AG20443 (cell line): ENCODE results near the gene UPK3A.

Source experiments
- DNase-seq: peaks from one replicate; pipeline ENCODE4 v3.0.0; 2012; ENCODE audit warnings: low spot score, mixed read lengths

The UPK3A gene

DNA sequence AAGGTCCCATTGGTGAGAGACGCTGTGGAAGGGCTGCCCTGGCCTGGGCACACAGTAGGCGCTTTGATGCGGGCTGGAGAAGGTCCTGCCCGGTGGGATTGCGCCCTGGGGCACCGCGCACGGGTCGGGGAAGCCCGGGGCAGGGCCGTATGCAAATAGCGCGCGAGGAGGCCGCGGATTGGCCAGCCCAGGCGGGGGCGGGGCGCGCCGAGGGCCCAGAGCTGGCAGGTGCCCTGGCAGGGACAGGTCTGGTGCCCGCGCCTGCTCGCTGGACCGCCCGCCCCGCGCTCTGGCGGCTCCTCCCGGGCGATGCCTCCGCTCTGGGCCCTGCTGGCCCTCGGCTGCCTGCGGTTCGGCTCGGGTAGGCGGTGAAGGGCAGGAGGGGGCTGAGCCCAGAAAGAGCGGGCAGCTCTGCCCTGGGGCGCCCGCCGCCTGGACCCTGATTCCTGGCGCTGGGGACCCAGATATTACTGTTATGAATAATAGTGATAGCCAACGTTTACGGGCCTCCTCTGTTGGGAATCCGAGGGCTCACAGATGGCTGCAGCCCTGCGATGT lies at the start of gene UPK3A:
Gene UPK3A, plus strand, starts transcription at position 245 of the 558 bp plus-strand sequence. Its CDS starts 65 bp downstream, at position 310.
- peak; percentile 53 for DNase-seq

DNA sequence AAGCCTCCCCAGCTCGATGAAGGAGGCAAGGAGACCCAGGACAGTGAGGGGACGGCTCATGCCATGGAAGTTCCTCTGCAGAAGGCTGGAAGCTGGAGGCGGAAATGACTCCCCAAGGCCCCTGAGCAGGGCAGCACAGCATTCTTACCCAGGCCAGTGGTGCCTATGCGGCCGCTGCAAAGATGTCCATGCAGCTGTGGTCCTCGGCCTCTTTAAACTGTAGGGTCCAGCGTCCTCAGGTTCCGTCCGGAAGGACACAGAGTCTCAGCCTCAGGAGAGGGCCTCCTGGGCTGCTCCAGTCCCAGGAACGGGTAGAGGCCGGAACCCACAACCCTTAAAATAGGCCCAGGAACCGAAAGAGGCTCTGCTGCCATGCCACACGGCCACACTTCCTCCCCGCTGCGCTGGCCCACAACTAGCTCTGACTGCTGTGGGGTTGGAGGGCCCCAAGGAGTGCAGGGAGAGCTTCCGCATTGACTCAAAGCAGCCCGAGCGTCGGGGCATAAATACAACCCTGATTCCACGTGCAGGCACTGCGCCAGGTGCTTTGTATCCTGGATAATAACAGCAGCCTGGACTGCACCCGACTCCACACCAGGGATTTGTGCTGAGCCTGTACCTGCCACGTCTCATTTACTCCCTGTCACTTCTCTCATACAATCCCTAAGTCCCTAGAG lies 49.5 kb upstream of the UPK3A start:
- DNase-seq = no peak

GRCh38 chr22:45235851-45236342 lies 48.9 kb upstream of the UPK3A start:
- DNase-seq = no peak

DNA sequence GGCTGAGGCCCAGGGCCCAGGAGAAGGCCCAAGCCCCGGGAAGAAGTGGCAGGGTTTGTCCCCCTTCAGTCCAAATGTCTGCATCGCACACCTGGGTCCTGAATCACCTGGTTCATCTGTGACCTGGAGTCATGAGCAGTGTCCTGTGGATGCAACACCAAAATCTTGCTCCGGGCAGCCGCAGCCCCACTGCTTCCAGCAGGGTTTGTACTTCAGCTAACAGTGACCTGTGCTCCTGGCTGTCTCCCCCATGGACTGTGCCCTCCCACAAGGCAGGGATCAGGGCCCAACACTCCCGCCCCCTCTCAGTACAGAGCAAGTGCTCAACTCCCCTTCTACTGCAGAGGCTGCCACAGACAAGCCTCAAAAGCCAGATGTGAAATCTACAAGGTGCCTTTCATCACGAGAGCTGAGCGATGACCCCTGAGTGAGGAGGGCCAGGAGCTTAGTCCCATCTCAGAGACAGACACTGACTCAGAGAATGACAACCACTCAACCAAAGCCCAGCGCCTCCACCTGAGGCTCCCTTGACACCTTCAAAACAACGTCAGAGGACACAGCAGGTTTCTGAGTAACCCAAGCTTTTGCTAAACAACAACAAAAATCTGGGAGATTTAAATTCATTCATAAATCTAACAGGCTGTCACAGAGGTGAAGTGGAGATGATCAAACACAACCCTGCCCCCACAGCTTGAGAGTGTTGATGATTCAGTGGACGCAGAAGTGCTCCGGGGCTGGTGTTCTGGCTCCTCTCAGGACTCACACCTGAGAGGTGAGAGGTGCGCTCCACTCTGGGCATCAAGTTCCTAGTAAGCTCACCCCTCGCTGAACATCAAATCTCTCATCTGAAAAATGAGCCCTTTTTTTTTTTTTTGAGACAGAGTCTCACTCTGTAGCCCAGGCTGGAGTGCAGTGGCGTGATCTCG lies 47.4 kb upstream of the UPK3A start:
- DNase-seq = no peak

GRCh38 chr22:45238076-45238956 lies 46.4 kb upstream of the UPK3A start:
- DNase-seq = no peak

DNA sequence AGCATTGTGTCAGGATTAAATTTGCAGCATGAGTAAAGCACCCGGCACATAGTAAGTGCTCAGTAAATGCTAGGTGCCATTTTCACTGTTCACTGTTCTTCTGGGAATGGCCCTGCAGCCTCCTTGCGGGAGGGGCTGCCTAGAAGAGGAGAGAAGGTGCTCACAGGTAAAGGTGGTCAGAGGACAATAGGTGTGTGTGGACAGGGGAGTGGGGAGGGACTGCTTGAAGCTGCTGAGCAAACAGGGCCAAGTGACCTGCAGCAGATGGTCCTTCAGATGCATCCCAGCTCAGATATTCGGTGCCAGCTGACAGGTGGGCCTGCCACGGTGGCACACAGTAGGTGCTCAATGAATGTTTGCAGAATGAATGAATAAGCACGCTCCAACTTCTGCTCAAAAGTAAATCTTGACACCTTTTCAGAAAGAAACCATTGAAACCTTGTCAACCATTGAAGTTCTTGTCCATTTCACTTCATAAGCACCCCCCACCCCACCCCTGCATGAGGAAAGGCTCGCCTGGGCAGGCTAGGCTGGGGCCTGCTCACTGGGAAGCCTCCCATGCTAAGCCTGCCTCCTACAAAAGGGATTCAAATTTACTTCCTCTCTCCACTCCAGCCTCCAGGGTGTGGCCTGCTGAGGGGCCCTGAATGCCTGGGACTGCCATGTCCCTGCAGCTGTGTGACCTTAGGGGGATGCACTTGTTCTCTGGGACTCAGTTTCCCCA lies 45.6 kb upstream of the UPK3A start:
- no peak for DNase-seq

DNA sequence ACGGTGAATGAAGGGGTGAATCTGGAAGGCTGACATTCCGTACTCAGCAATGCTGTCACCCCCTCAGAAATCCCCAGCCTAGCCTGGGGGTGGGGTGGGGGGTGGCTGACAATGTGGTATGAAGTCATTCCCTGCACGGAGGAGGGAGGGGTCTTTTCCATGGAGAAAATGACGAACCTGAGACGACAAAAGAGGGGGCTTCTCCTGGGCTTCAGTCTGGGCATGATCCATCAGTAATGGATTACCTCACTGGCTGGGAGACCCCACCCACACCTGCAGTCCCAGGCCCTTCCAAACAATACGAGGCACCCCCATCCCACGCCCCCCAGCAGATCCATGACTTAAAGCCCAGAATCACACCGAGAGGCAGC lies 45.1 kb upstream of the UPK3A start:
- no peak for DNase-seq

- peak; percentile 69 for DNase-seq
These were observed 44.5 kb upstream of the UPK3A start for GRCh38 chr22:45240104-45240809.

DNA sequence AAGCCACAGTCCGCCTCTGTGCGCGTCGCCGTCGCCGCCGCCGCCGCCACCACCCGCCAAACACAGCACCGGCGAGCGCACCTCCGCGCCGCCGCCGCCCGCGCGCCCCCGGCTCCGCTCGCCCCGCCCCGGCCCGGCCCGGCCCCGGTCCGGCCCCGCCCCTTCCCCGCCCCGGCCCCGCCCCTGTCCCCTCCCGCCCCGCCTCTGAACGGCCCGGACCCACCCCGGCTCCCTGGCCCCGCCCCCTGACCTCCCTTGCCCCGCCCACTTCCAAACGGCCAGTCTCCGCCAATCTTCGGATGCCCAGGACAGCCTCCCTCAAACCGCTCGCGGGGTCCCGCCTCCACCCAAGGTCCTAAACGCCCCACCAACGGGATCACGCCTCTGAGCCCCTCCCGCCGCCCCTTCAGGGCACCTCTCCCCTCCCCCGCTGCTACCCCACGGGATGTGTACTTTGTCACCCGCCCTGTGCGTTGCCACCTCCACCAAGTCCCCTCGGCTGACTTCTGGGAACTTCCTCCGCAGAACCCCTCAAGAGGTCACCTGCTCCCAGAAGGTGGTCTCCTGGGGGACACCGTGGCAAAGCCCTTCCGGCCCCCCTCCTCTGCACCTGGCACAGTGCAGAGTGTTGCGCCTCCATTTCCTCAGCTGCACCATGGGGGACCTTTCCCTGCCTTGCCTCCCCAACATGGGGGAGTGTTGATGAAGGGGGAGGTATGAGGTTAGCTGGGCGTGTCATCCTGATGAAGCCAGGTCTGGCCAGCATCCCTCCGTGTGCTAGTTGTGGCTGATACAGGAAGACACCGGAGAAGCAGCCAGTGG lies 43.7 kb upstream of the UPK3A start, which contains the start of gene KIAA0930:
Gene KIAA0930, minus strand, starts transcription at position 85 of the 822 bp plus-strand sequence. CDS start 191 bp downstream, outside the sequence.
- peak; percentile 98 for DNase-seq

- no peak for DNase-seq
These were observed 42.0 kb upstream of the UPK3A start for GRCh38 chr22:45242778-45243191.

DNA sequence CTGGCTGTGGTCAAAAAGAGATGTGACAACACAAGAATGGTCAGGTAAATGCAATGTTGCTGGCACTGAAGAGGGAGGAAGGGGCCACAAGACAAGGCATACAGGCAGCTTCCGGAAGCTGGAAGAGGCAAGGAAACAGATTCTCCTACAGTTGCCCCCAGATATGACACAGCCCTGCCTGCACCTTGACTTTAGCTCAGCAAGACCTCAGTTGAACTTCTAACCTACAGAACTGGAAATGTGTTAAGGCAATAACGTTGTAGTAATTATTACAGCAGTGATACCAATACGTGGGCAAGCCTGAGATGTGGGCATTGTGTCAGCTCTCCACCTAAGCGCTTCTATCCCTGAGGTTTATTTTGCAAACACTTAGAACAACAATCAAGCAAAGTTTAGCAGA lies 39.8 kb upstream of the UPK3A start:
- DNase-seq = no peak

DNA sequence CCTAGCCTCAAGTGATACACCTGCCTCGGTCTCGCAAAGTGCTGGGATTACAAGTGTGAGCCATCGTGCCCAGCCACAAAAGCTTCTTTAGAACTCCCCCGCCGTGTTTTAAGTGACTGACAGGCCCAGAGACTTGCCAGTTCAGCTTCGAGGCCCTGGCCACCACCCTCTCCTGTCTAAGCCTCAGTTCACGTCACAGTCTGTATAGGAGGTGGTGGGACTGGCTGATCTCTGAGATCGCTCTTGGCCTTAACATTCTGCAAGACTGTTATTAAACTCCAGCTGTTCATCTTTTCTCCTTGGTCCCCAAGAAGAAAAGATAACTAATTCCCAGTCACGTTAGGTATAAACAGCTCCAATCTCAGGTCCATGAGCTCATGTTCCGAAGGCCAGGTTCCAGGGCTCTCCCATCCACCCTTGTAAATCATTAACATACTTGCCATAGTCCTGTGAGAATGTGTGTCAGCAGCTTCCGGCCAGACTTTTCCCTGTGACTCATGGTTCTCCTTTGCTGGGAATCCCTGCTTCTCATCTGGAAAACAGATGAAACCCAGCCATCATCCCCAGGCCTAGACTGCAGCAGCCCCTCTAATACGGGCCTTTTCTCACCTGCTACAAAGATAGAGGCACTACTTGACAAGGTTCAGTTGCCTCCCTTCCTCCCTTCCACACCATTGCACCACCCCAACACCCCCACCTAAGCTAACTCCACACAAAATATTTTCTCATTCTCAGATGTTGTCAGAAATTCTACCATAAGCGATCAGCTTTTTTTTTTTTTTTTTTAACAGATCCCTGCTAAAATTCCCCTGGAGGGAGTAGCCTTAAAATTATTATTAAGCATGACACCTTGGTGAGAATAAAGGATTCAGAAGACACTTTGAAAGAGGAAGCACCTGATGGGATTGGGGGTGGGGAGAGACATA lies 38.4 kb upstream of the UPK3A start:
- DNase-seq = peak; percentile 93

- no peak for DNase-seq
These were observed 35.8 kb upstream of the UPK3A start for GRCh38 chr22:45248832-45249561.

DNA sequence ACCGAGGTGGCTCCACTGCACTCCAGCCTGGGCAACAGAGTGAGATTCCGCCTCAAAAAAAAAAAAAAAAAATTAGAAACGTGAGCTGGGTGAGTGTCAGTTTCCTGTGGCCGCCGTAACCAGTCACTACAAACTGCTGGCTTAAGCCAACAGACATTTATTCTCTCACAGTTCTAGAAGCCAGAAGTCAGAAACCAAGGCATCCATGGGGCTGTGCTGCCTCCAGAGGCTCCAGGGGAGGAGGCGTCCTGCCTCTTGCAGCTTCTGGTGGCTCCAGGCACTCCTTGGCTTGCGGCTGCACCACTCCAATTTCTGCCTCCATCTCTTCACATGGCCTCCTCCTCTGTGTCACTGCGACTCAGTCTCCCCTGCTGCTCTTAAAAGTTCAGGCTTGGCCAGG lies 32.9 kb upstream of the UPK3A start:
- no peak for DNase-seq

DNA sequence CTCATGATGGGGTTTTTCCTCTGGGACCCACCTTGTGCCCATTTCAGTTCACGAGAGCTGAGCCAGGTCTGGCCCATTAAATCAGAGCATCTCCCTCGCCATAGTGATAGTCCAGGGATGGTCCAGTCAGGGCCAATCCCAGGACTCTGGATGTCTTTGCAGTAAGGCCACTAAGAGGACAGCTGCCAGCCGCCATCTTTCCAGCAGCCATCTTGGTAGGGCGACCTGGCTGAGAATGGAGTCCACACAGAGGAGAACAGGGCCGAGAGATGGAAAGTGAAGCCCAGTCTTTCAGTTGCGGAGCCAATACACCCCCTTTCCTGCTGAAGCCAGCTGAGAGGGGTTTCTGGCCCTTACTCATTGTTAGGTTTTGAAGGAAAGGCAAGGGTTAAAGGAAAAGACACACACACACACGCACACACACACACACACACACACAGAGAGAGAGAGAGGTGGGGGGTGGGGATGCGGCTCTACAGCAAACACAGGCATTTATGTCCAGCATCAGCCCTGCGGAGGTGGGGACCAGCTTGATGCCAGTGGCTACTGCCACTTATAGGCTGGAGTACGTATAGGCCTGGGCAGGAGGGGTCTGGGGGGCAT lies 31.6 kb upstream of the UPK3A start:
- no peak for DNase-seq

DNA sequence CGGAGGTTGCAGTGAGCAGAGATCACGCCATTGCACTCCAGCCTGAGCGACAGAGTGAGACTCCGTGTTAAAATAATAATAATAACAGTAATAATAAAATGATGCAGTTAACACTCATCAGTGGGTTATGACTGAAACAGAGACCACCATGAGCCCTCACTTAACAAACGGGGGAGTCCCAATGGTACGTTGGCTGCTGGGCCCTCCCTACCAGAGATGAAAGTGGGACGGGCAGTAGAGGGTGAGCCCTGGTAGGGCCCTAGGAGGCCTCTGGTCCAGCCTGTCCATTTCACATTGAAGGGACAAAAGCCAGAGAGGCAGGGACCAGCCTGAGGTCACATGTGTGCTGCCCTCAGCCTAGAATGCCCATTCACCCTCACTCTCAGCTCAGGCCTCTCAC lies 30.4 kb upstream of the UPK3A start:
- no peak for DNase-seq

DNA sequence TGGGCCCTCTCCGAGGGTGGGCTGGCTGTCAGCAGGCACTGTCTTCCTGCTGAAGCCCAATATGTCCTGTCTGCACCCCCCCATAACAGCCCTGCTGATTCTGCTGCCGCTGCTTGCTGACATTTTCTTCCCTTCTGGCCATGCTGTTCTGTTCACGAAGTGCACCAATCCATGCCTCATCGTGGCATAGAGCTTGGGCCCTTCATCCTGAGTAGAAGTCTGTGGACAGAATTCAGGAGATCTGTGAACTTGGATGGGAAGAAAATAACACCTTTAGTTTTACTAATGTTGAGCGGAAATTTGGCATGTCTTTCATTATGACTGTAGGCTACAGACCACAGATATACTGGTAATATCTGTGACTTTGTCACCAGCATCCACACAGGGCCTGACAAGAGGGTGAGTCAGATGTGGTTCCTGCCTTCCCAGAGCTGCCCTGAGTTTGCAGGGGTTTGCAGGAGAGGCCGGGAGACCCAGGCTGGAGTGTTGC lies 29.9 kb upstream of the UPK3A start:
- no peak for DNase-seq
